Gastroesophageal sphincter (tissue), 4 donors: ENCODE measurements around the gene GRPEL2. TPM values are rescaled to one million over a fixed set of nuclear protein-coding genes. Genes with fewer than 3 reads are reported as not detected.

Experiments used
- ATAC-seq: fragments of 150-250 bp; one replicate; pipeline ENCODE4 v1.9.1; 2016; ENCODE audit warnings: mild to moderate bottlenecking, moderate library complexity
- H3K27ac ChIP-seq, 4 donors: fragments of 200-600 bp; sonication (generic) in 3 of 4; 1 replicate in 3 of 4; 2 replicates in 1 of 4; pipeline ENCODE4 v1.5.1; 2016 to 2019
- H3K27me3 ChIP-seq: fragments of 200-600 bp; sonication (generic); one replicate; pipeline ENCODE4 v1.5.1; 2019
- H3K36me3 ChIP-seq, 2 donors: fragments of 200-600 bp; sonication (generic); one replicate each; pipeline ENCODE4 v1.5.1; 2019; ENCODE audit warnings: control low read depth in 1 of 2
- H3K4me1 ChIP-seq, 3 donors: fragments of 200-600 bp; sonication (generic); 1 replicate in 2 of 3; 2 replicates in 1 of 3; pipeline ENCODE4 v1.5.1; 2016 to 2019; ENCODE audit warnings: control low read depth in 2 of 3
- H3K4me3 ChIP-seq, 2 donors: fragments of 200-600 bp; sonication (generic); one replicate each; pipeline ENCODE4 v1.5.1; 2019; ENCODE audit warnings: mild to moderate bottlenecking in 1 of 2, moderate library complexity in 1 of 2
- H3K9me3 ChIP-seq, 3 donors: fragments of 200-600 bp; sonication (generic); one replicate each; pipeline ENCODE4 v1.5.1; 2017 to 2019; ENCODE audit warnings: control low read depth in 2 of 3
- CTCF ChIP-seq, 4 experiments: fragments of 200-600 bp in 2 of 4; fragments of 450-650 bp in 2 of 4; sonication (generic) in 1 of 4; IDR thresholded peaks; one replicate each; pipeline ENCODE4 v1.5.1; 2017 to 2019; ENCODE audit warnings: antibody characterized with exemption in 4 of 4, mild to moderate bottlenecking in 2 of 4, moderate library complexity in 2 of 4
- EP300 ChIP-seq: sonication (generic); formaldehyde crosslinking; IDR thresholded peaks from one replicate; pipeline ENCODE4 v1.6.1; 2017; ENCODE audit warnings: antibody characterized with exemption, mild to moderate bottlenecking
- POLR2A ChIP-seq, 2 donors: fragments of 450-650 bp; IDR thresholded peaks; one replicate each; pipeline ENCODE4 v1.6.1; 2017; ENCODE audit warnings: antibody characterized with exemption in 2 of 2, mild to moderate bottlenecking in 2 of 2, moderate library complexity in 1 of 2
- POLR2AphosphoS5 ChIP-seq: sonication (generic); formaldehyde crosslinking; IDR thresholded peaks from one replicate; pipeline ENCODE4 v1.6.1; 2017; ENCODE audit warnings: antibody characterized with exemption
- WGBS, 2 donors: methylation state at CpG; one replicate each; pipeline ENCODE4 v1.1.5; 2018; ENCODE audit warnings: low coverage in 1 of 2; 5-methylcytosine and 5-hydroxymethylcytosine counted together
- total RNA-seq, 4 donors: library from RNA; depleted of rRNA; stranded (reverse); fragments of >200 nt; gene quantifications; one replicate each; pipeline ENCODE4 v1.1.0, GENCODE V29; 2016

Gene GRPEL2
- total RNA-seq, 4 donors from 2014 or later = 9.3 to 12.0 (median 11.1) TPM

- no peak overlapping the region for H3K4me3 ChIP-seq
- 33 to 37% methylated on average over 1 to 3 of the region's 4 CpGs for WGBS, 2 donors
Measured at GRCh38 chr5:149372076-149372795, 26.9 kb downstream of the GRPEL2 start.

GRCh38 chr5:149372932-149373331 lies 27.6 kb downstream of the GRPEL2 start:
- WGBS, 2 donors = 100% methylated on average over 1 of the region's 3 CpGs; no CpG with 5 or more reads in 1 of the 2 donors
- Histone ChIP-seq H3K27ac (peak overlapping the region; percentile 35 to 93 (median 74)), H3K27me3 (no peaks in the 10 kb centered on the region), H3K4me3 (no peak overlapping the region), H3K4me1 (peaks cover 0 to 68% (median 10%) of the 10 kb centered on the region in 3 donors), H3K9me3 (no peaks in the 10 kb centered on the region), H3K36me3 (no peaks in the 10 kb centered on the region)
- no peak for ATAC-seq
- TF ChIP-seq POLR2AphosphoS5 = no peak
- TF ChIP-seq EP300 = no peak
- no peak for TF ChIP-seq POLR2A (IDR thresholded peaks at IDR 0.05)
- no peak for TF ChIP-seq CTCF (IDR thresholded peaks at IDR 0.05)

More at GRCh38 chr5:149372076-149372795, 26.9 kb downstream of the GRPEL2 start:
- H3K27me3 ChIP-seq = no peaks in the 10 kb centered on the region
- H3K4me1 ChIP-seq = peaks cover 0 to 73% (median 13%) of the 10 kb centered on the region in 3 donors
- peak overlapping the region; percentile 35 to 93 (median 74) for H3K27ac ChIP-seq
- no peaks in the 10 kb centered on the region for H3K9me3 ChIP-seq
- TF ChIP-seq POLR2A (IDR thresholded peaks at IDR 0.05) (no peak), POLR2AphosphoS5 (peak; percentile 34)
- peak; percentile 15 for ATAC-seq
- H3K36me3 ChIP-seq = no peaks in the 10 kb centered on the region

- no peak overlapping the region for H3K4me3 ChIP-seq
- H3K27me3 ChIP-seq = no peaks in the 10 kb centered on the region
- 40% methylated on average over 2 of the region's 20 CpGs; no CpG with 5 or more reads in 1 of the 2 donors for WGBS, 2 donors
- H3K27ac ChIP-seq = peak overlapping the region in 3 of 4 donors; percentile 64 to 93 (median 75)
- H3K9me3 ChIP-seq = no peaks in the 10 kb centered on the region
- peaks cover 0 to 71% (median 11%) of the 10 kb centered on the region in 3 donors for H3K4me1 ChIP-seq
- no peak for TF ChIP-seq POLR2A (IDR thresholded peaks at IDR 0.05)
- TF ChIP-seq CTCF (IDR thresholded peaks at IDR 0.05) = no peak
- TF ChIP-seq EP300 = no peak
- no peak for TF ChIP-seq POLR2AphosphoS5
- no peaks in the 10 kb centered on the region for H3K36me3 ChIP-seq
- no peak for ATAC-seq
Measured at GRCh38 chr5:149374303-149374702, 29.0 kb downstream of the GRPEL2 start.

GRCh38 chr5:149374801-149375200 lies 29.5 kb downstream of the GRPEL2 start:
- Histone ChIP-seq H3K9me3 (no peaks in the 10 kb centered on the region), H3K4me1 (peaks cover 0 to 76% (median 16%) of the 10 kb centered on the region in 3 donors), H3K36me3 (no peaks in the 10 kb centered on the region), H3K27me3 (no peaks in the 10 kb centered on the region), H3K4me3 (no peak overlapping the region), H3K27ac (peak overlapping the region in 3 of 4 donors; percentile 64 to 93 (median 75))
- WGBS, 2 donors = 71 to 72% methylated on average over 3 of the region's 3 CpGs
- TF ChIP-seq CTCF (IDR thresholded peaks at IDR 0.05) (no peak), POLR2AphosphoS5 (no peak), POLR2A (IDR thresholded peaks at IDR 0.05) (no peak), EP300 (no peak)
- no peak for ATAC-seq

- H3K9me3 ChIP-seq = no peaks in the 10 kb centered on the region
- no peak for ATAC-seq
- H3K36me3 ChIP-seq = no peaks in the 10 kb centered on the region
- no peaks in the 10 kb centered on the region for H3K27me3 ChIP-seq
- TF ChIP-seq CTCF (IDR thresholded peaks at IDR 0.05) (no peak), POLR2AphosphoS5 (no peak), EP300 (no peak), POLR2A (IDR thresholded peaks at IDR 0.05) (no peak)
- H3K27ac ChIP-seq = peak overlapping the region in 3 of 4 donors; percentile 64 to 93 (median 75)
- WGBS, 2 donors = 78 to 87% methylated on average over 3 to 6 of the region's 6 CpGs
- peaks cover 0 to 78% (median 16%) of the 10 kb centered on the region in 3 donors for H3K4me1 ChIP-seq
- H3K4me3 ChIP-seq = no peak overlapping the region
Measured at GRCh38 chr5:149375434-149375833, 30.1 kb downstream of the GRPEL2 start.
